ENCODE measurements around the gene ATP6V0B. TPM values are rescaled to one million over a fixed set of nuclear protein-coding genes. Genes with fewer than 3 reads are reported as not detected.

ATP6V0B gene
- total RNA-seq, 4 donors from 2014 or later = 87.5 to 218 (median 122) TPM

DNA sequence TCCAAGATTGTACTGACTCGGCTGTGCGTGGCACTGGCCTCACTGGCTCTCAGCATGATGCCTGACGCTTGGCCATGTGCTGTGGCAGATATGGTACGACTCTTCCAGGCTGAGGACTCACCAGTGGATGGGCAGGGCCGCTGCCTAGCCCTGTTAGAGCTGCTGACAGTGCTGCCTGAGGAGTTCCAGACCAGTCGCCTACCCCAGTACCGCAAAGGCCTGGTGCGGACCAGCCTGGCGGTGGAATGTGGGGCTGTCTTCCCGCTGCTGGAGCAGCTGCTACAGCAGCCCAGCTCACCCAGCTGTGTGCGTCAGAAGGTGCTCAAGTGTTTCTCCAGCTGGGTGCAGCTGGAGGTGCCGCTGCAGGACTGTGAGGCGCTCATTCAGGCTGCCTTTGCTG lies 25.1 kb upstream of the ATP6V0B start:
- no peak for DNase-seq
- peaks cover 5 to 27% (median 13%) of the 10 kb centered on the region in 4 donors for H3K4me1 ChIP-seq
- H3K27me3 ChIP-seq = no peaks in the 10 kb centered on the region
- no peak overlapping the region for H3K27ac ChIP-seq
- no peaks in the 10 kb centered on the region for H3K9me3 ChIP-seq
- peaks cover 0 to 14% (median 0%) of the 10 kb centered on the region in 3 donors for H3K36me3 ChIP-seq
- TF ChIP-seq, protein P1, sequence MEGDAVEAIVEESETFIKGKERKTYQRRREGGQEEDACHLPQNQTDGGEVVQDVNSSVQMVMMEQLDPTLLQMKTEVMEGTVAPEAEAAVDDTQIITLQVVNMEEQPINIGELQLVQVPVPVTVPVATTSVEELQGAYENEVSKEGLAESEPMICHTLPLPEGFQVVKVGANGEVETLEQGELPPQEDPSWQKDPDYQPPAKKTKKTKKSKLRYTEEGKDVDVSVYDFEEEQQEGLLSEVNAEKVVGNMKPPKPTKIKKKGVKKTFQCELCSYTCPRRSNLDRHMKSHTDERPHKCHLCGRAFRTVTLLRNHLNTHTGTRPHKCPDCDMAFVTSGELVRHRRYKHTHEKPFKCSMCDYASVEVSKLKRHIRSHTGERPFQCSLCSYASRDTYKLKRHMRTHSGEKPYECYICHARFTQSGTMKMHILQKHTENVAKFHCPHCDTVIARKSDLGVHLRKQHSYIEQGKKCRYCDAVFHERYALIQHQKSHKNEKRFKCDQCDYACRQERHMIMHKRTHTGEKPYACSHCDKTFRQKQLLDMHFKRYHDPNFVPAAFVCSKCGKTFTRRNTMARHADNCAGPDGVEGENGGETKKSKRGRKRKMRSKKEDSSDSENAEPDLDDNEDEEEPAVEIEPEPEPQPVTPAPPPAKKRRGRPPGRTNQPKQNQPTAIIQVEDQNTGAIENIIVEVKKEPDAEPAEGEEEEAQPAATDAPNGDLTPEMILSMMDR (IDR thresholded peaks at IDR 0.05) = no peak
- no peak for TF ChIP-seq POLR2A (IDR thresholded peaks at IDR 0.05)
- no peak overlapping the region for H3K4me3 ChIP-seq

GRCh38 chr1:43951021-43951985 lies 23.5 kb upstream of the ATP6V0B start:
- Histone ChIP-seq H3K27me3 (no peaks in the 10 kb centered on the region), H3K36me3 (peaks cover 0 to 17% (median 0%) of the 10 kb centered on the region in 3 donors), H3K27ac (no peak overlapping the region), H3K9me3 (no peaks in the 10 kb centered on the region), H3K4me3 (no peak overlapping the region), H3K4me1 (peaks cover 5 to 17% (median 8%) of the 10 kb centered on the region in 4 donors)
- TF ChIP-seq POLR2A (IDR thresholded peaks at IDR 0.05) = no peak
- TF ChIP-seq, protein P1 (IDR thresholded peaks at IDR 0.05) = no peak
- DNase-seq = no peak

DNA sequence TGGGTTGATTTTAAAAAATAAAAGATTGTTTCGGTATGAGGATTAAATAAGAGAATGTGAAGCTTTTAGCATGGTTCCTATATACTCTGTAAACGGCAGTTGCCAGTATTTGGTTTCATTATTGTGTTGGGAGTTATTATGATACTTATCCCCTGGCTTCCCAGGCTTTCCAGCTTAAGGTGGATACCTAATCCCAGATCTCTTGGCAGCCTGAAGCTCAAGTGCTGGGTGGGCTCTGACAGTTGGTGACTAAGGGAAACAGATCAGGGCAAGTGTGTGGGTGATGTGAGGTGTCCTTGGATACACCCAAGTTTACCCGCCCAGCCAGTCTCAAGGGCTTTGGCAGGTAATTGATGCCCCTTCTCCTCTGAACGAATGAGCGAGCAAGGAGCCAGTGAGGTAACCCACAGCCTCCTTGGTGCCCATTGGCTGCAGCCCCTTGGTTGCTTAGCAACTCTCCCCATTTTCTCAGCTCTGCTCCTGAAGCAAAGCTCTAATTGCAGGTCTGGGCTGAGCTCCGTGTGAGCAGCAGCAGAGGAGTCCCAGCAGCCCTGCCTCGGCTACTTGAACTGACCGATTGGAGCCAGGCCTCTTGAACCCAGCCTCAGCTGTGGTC lies 21.9 kb upstream of the ATP6V0B start:
- DNase-seq = no peak
- H3K27me3 ChIP-seq = no peaks in the 10 kb centered on the region

DNA sequence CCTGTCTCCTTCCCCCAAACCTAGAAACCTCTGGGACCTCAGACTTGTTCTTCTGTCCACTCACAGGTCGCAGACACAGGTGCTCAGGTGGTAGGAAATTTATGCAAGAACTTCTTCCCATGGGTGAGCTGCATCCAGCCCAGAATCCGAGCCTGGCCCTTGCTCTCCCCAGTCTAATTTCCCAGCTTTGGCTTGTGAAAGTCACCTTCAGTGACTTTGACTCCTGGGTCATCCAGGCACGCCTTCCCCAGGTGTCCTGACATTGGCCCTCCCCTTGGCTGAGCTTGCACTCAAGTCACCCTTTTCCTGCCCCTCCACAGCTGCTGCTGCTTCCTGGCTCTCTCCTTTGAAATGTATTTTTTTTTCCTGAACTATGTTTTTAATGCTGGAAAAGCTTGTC lies 21.4 kb upstream of the ATP6V0B start:
- H3K9me3 ChIP-seq = no peaks in the 10 kb centered on the region
- H3K36me3 ChIP-seq = peaks cover 0 to 37% (median 0%) of the 10 kb centered on the region in 3 donors
- no peak overlapping the region for H3K4me3 ChIP-seq
- TF ChIP-seq POLR2A (IDR thresholded peaks at IDR 0.05) = no peak
- TF ChIP-seq, protein P1 (IDR thresholded peaks at IDR 0.05) = no peak
- H3K4me1 ChIP-seq = peaks cover 0 to 6% (median 0%) of the 10 kb centered on the region in 4 donors
- DNase-seq = no peak
- no peaks in the 10 kb centered on the region for H3K27me3 ChIP-seq
- H3K27ac ChIP-seq = no peak overlapping the region

More for the DNA sequence above, 21.9 kb upstream of the ATP6V0B start:
- peaks cover 0 to 11% (median 2%) of the 10 kb centered on the region in 4 donors for H3K4me1 ChIP-seq
- TF ChIP-seq POLR2A (IDR thresholded peaks at IDR 0.05) = no peak
- TF ChIP-seq, protein P1 (IDR thresholded peaks at IDR 0.05) = no peak
- no peak overlapping the region for H3K4me3 ChIP-seq
- no peak overlapping the region for H3K27ac ChIP-seq
- no peaks in the 10 kb centered on the region for H3K9me3 ChIP-seq
- H3K36me3 ChIP-seq = peaks cover 0 to 32% (median 0%) of the 10 kb centered on the region in 3 donors

DNA sequence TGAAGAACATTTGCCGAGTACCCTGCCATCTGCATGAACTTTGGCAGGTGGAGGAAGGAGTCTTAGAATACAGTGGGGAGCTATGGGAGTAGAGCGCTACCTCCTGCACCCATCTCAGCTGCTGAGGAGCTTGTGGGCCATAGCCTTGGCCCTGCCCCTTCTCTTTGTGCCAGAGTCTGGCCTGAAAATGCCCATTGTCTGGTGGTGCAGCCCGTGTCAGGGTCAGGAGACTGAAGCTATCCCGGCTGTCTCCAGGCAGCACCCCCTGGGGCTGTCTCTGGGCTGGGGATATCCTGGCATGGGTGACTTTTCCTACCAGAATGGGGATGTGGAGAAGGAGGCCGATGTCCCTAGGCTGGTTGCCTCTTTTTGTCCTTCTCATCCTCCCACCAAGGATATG lies 20.7 kb upstream of the ATP6V0B start:
- TF ChIP-seq, protein P1 (IDR thresholded peaks at IDR 0.05) = no peak
- no peak for TF ChIP-seq POLR2A (IDR thresholded peaks at IDR 0.05)
- Histone ChIP-seq H3K27ac (no peak overlapping the region), H3K36me3 (peaks cover 0 to 44% (median 0%) of the 10 kb centered on the region in 3 donors), H3K4me1 (no peaks in the 10 kb centered on the region), H3K27me3 (no peaks in the 10 kb centered on the region), H3K4me3 (no peak overlapping the region), H3K9me3 (no peaks in the 10 kb centered on the region)
- no peak for DNase-seq
